OCI-LY1 (cell line): Measurements from ENCODE around the gene PIN4.

ENCODE experiments used
- CTCF ChIP-seq: fragments of 200-600 bp; sonication (generic), shearing (Covaris generic); IDR thresholded peaks from 2 replicates; pipeline ENCODE4 v1.5.1; 2017; ENCODE audit warnings: mild to moderate bottlenecking, antibody characterized with exemption, low read length, moderate library complexity, mixed read lengths
- EZH2 ChIP-seq: fragments of 200-600 bp; sonication (generic), shearing (Covaris generic); IDR thresholded peaks from 2 replicates; pipeline ENCODE4 v1.8.0; 2017; ENCODE audit warnings: borderline replicate concordance, mixed run types, mild to moderate bottlenecking, antibody characterized with exemption, low read length, moderate library complexity, mixed read lengths

- no peak for TF ChIP-seq CTCF
- no peak for TF ChIP-seq EZH2
These were observed 16.0 kb upstream of the PIN4 start for GRCh38 chrX:72165551-72165950.
